BLaER1 treated with 17β-estradiol and CSF1 and Interleukin-3, amounts not matched to agents 10 nM and 100 nM (cell line): Measurements from ENCODE around the gene DCAF4.

Experiments used
- H3K27ac ChIP-seq, 11 experiments: shearing (Covaris generic); formaldehyde crosslinking; 2 replicates each; pipeline ENCODE4 v1.8.1; 2022
- H3K27me3 ChIP-seq, 11 experiments: shearing (Covaris generic); formaldehyde crosslinking; 2 replicates each; pipeline ENCODE4 v1.8.1; 2022
- H3K36me3 ChIP-seq, 11 experiments: shearing (Covaris generic); formaldehyde crosslinking; 2 replicates each; pipeline ENCODE4 v1.8.1; 2022
- H3K4me1 ChIP-seq, 10 experiments: shearing (Covaris generic); formaldehyde crosslinking; 2 replicates each; pipeline ENCODE4 v1.8.1; 2022
- H3K4me2 ChIP-seq, 11 experiments: shearing (Covaris generic); formaldehyde crosslinking; 2 replicates each; pipeline ENCODE4 v1.8.1; 2022
- H3K4me3 ChIP-seq, 10 experiments: shearing (Covaris generic); formaldehyde crosslinking; 2 replicates each; pipeline ENCODE4 v1.8.1; 2022
- H3K9ac ChIP-seq, 11 experiments: shearing (Covaris generic); formaldehyde crosslinking; 2 replicates each; pipeline ENCODE4 v1.8.1; 2022
- H3K9me3 ChIP-seq, 11 experiments: shearing (Covaris generic); formaldehyde crosslinking; replicated peaks in 1 of 11; 2 replicates each; pipeline ENCODE4 v1.8.1; 2022
- H4K20me1 ChIP-seq, 11 experiments: shearing (Covaris generic); formaldehyde crosslinking; 2 replicates each; pipeline ENCODE4 v1.8.1; 2022
- Cebpa-rat ChIP-seq, 11 experiments: shearing (Covaris generic); IDR thresholded peaks; 2 replicates each; pipeline ENCODE4 v1.8.1; 2022

DCAF4 gene

GRCh38 chr14:72904218-72904617 lies 22.0 kb upstream of the DCAF4 start:
- Histone ChIP-seq H4K20me1 (no peaks in the 10 kb centered on the region), H3K9me3 (no peaks in the 10 kb centered on the region), H3K9ac (no peak overlapping the region), H3K27ac (no peak overlapping the region), H3K36me3 (no peaks in the 10 kb centered on the region), H3K4me3 (no peak overlapping the region), H3K4me1 (peaks cover 0 to 4% (median 0%) of the 10 kb centered on the region in 10 experiments; a peak in 1 of 20 replicates), H3K27me3 (no peaks in the 10 kb centered on the region), H3K4me2 (no peak overlapping the region)
- no peak for TF ChIP-seq Cebpa-rat (IDR thresholded peaks at IDR 0.05)

GRCh38 chr14:72904840-72905561 lies 21.3 kb upstream of the DCAF4 start:
- H3K27ac ChIP-seq: no peak overlapping the region
- no peaks in the 10 kb centered on the region for H3K9me3 ChIP-seq
- no peak overlapping the region for H3K4me2 ChIP-seq
- H3K36me3 ChIP-seq: no peaks in the 10 kb centered on the region
- peaks cover 0 to 4% (median 0%) of the 10 kb centered on the region in 10 experiments; a peak in 1 of 20 replicates for H3K4me1 ChIP-seq
- H4K20me1 ChIP-seq: no peaks in the 10 kb centered on the region
- H3K9ac ChIP-seq: no peak overlapping the region
- H3K27me3 ChIP-seq: no peaks in the 10 kb centered on the region
- H3K4me3 ChIP-seq: no peak overlapping the region
- TF ChIP-seq Cebpa-rat (IDR thresholded peaks at IDR 0.05): peak in 8 of 11 experiments; percentile 31 to 87 (median 54); a peak in 9 of 22 replicates

- Histone ChIP-seq H3K27ac (no peak overlapping the region), H3K36me3 (no peaks in the 10 kb centered on the region), H3K4me3 (no peak overlapping the region), H4K20me1 (no peaks in the 10 kb centered on the region), H3K27me3 (no peaks in the 10 kb centered on the region), H3K4me1 (peaks cover 0 to 4% (median 0%) of the 10 kb centered on the region in 10 experiments; a peak in 1 of 20 replicates), H3K9me3 (no peaks in the 10 kb centered on the region), H3K4me2 (no peak overlapping the region), H3K9ac (no peak overlapping the region)
- no peak for TF ChIP-seq Cebpa-rat (IDR thresholded peaks at IDR 0.05)
These were observed 19.9 kb upstream of the DCAF4 start for GRCh38 chr14:72906316-72906715.

- Histone ChIP-seq H3K9me3 (no peaks in the 10 kb centered on the region), H3K27me3 (no peaks in the 10 kb centered on the region), H3K4me1 (peaks cover 0 to 4% (median 0%) of the 10 kb centered on the region in 10 experiments; a peak in 1 of 20 replicates), H3K36me3 (no peaks in the 10 kb centered on the region), H3K27ac (no peak overlapping the region), H3K4me3 (no peak overlapping the region), H4K20me1 (no peaks in the 10 kb centered on the region), H3K4me2 (no peak overlapping the region), H3K9ac (no peak overlapping the region)
- no peak for TF ChIP-seq Cebpa-rat (IDR thresholded peaks at IDR 0.05)
These were observed 19.4 kb upstream of the DCAF4 start for GRCh38 chr14:72906879-72907278.

- Histone ChIP-seq H3K4me2 (no peak overlapping the region), H3K27me3 (no peaks in the 10 kb centered on the region), H3K4me3 (no peak overlapping the region), H3K9ac (no peak overlapping the region), H3K36me3 (no peaks in the 10 kb centered on the region), H3K27ac (no peak overlapping the region), H3K4me1 (peaks cover 0 to 4% (median 0%) of the 10 kb centered on the region in 10 experiments; a peak in 1 of 20 replicates), H4K20me1 (no peaks in the 10 kb centered on the region), H3K9me3 (no peaks in the 10 kb centered on the region)
- TF ChIP-seq Cebpa-rat (IDR thresholded peaks at IDR 0.05): no peak
These were observed 18.4 kb upstream of the DCAF4 start for GRCh38 chr14:72907886-72908285.

- H3K9me3 ChIP-seq: no peaks in the 10 kb centered on the region
- TF ChIP-seq Cebpa-rat (IDR thresholded peaks at IDR 0.05): no peak
- H4K20me1 ChIP-seq: no peaks in the 10 kb centered on the region
- H3K27ac ChIP-seq: no peak overlapping the region
- peaks cover 0 to 9% (median 2%) of the 10 kb centered on the region in 10 experiments; a peak in 5 of 20 replicates for H3K4me1 ChIP-seq
- no peaks in the 10 kb centered on the region for H3K36me3 ChIP-seq
- no peaks in the 10 kb centered on the region for H3K27me3 ChIP-seq
- no peak overlapping the region for H3K4me2 ChIP-seq
- H3K4me3 ChIP-seq: no peak overlapping the region
- no peak overlapping the region for H3K9ac ChIP-seq
These were observed 17.1 kb upstream of the DCAF4 start for GRCh38 chr14:72909163-72909562.

GRCh38 chr14:72913809-72914208 lies 12.5 kb upstream of the DCAF4 start:
- no peaks in the 10 kb centered on the region for H3K27me3 ChIP-seq
- no peaks in the 10 kb centered on the region for H4K20me1 ChIP-seq
- no peak overlapping the region for H3K4me3 ChIP-seq
- no peaks in the 10 kb centered on the region for H3K9me3 ChIP-seq
- H3K4me1 ChIP-seq: peaks cover 0 to 7% (median 2%) of the 10 kb centered on the region in 10 experiments; a peak in 5 of 20 replicates
- no peak overlapping the region for H3K27ac ChIP-seq
- no peak overlapping the region for H3K9ac ChIP-seq
- TF ChIP-seq Cebpa-rat (IDR thresholded peaks at IDR 0.05): no peak
- no peaks in the 10 kb centered on the region for H3K36me3 ChIP-seq
- peak overlapping the region in 2 of 11 experiments; percentile 19 to 23; a peak in 1 of 22 replicates for H3K4me2 ChIP-seq

GRCh38 chr14:72916174-72916573 lies 10.1 kb upstream of the DCAF4 start:
- Histone ChIP-seq H3K9ac (no peak overlapping the region), H3K9me3 (no peaks in the 10 kb centered on the region), H3K36me3 (no peaks in the 10 kb centered on the region), H3K4me2 (no peak overlapping the region), H3K4me1 (peaks cover 0 to 7% (median 2%) of the 10 kb centered on the region in 10 experiments; a peak in 5 of 20 replicates), H4K20me1 (no peaks in the 10 kb centered on the region), H3K27ac (no peak overlapping the region), H3K4me3 (no peak overlapping the region), H3K27me3 (no peaks in the 10 kb centered on the region)
- no peak for TF ChIP-seq Cebpa-rat (IDR thresholded peaks at IDR 0.05)

GRCh38 chr14:72917094-72917802 lies 9.0 kb upstream of the DCAF4 start:
- Histone ChIP-seq H3K27me3 (no peaks in the 10 kb centered on the region), H3K9me3 (no peaks in the 10 kb centered on the region), H3K4me1 (peaks cover 0 to 7% (median 2%) of the 10 kb centered on the region in 10 experiments; a peak in 5 of 20 replicates), H3K36me3 (no peaks in the 10 kb centered on the region), H3K27ac (no peak overlapping the region), H3K4me2 (no peak overlapping the region), H4K20me1 (no peaks in the 10 kb centered on the region), H3K9ac (no peak overlapping the region), H3K4me3 (no peak overlapping the region)
- no peak for TF ChIP-seq Cebpa-rat (IDR thresholded peaks at IDR 0.05)
